Panc1 (cell line): Measurements from ENCODE around the gene TUFM. TPM values are rescaled to one million over a fixed set of nuclear protein-coding genes. Genes with fewer than 3 reads are reported as not detected.

Experiments used
- ATAC-seq: fragments of 200-7000 bp; cut with Tn5 transposase; 2 replicates; pipeline ENCODE4 v1.9.1; 2020; ENCODE audit warnings: mild to moderate bottlenecking, moderate library complexity
- Bru-seq: library from RNA; stranded (reverse); fragments of 400-500 nt; gene quantifications from one replicate; lab custom pipeline; 2021; lab: Mats Ljungman, UMichigan
- BruChase-seq, 2 experiments: library from RNA; stranded (reverse); fragments of 400-500 nt; gene quantifications; one replicate each; lab custom pipeline; 2021; lab: Mats Ljungman, UMichigan
- BruUV-seq: library from RNA; stranded (reverse); fragments of 400-500 nt; replicated peaks from 2 replicates; lab custom pipeline; 2021; lab: Mats Ljungman, UMichigan
- CTCF ChIA-PET: fragments of 300-600 bp; sonication (Branson Sonifier 250); formaldehyde crosslinking; loops from one replicate; lab custom pipeline; 2022; ENCODE audit warnings: antibody characterized with exemption; lab: Charles Lee
- POLR2A ChIA-PET: fragments of 300-600 bp; sonication (Branson Sonifier 250); formaldehyde crosslinking; loops from one replicate; lab custom pipeline; 2022; ENCODE audit warnings: antibody characterized with exemption; lab: Charles Lee
- DNase-seq: peaks from one replicate; pipeline ENCODE4 v3.0.0-alpha.2; 2010; ENCODE audit warnings: low read depth, low spot score
- H3K27ac ChIP-seq: 2 replicates; pipeline ENCODE4 v1.5.1; 2011; ENCODE audit warnings: mild to moderate bottlenecking, low read length, inconsistent platforms
- H3K27me3 ChIP-seq: fragments of 200-500 bp; sonication (Bioruptor generic); 2 replicates; pipeline ENCODE4 v1.6.0; 2014; ENCODE audit warnings: low read length, inconsistent platforms; ENCODE audit not compliant: control insufficient read depth, insufficient read depth
- H3K36me3 ChIP-seq: fragments of 200-500 bp; sonication (Bioruptor generic); 2 replicates; pipeline ENCODE4 v1.5.1; 2014; ENCODE audit warnings: inconsistent platforms, mild to moderate bottlenecking, low read length, moderate library complexity; ENCODE audit not compliant: control insufficient read depth, insufficient read depth
- H3K4me1 ChIP-seq: 2 replicates; pipeline ENCODE4 v1.5.1; 2011; ENCODE audit warnings: inconsistent platforms, mild to moderate bottlenecking, low read length, moderate library complexity; ENCODE audit not compliant: control insufficient read depth, insufficient read depth
- H3K4me3 ChIP-seq, 2 experiments: 2 replicates each; pipeline ENCODE4 v1.5.1; 2011 to 2012; ENCODE audit warnings: low read depth in 2 of 2, low read length in 2 of 2, mild to moderate bottlenecking in 2 of 2, inconsistent platforms in 1 of 2, moderate library complexity in 1 of 2
- H3K9me3 ChIP-seq: fragments of 200-500 bp; sonication (Bioruptor generic); 2 replicates; pipeline ENCODE4 v1.5.1; 2014; ENCODE audit warnings: low read depth, mild to moderate bottlenecking, inconsistent platforms, low read length, moderate library complexity; ENCODE audit not compliant: control insufficient read depth, insufficient read depth
- CTCF ChIP-seq: fragments of 450-650 bp; IDR thresholded peaks from 2 replicates; pipeline ENCODE4 v1.5.1; 2017; ENCODE audit warnings: mild to moderate bottlenecking
- POLR2AphosphoS5 ChIP-seq: IDR thresholded peaks from 2 replicates; pipeline ENCODE4 v1.6.1; 2012; ENCODE audit warnings: mild to moderate bottlenecking, low read depth, low read length, moderate library complexity
- REST ChIP-seq, 2 experiments: IDR thresholded peaks; 2 replicates each; pipeline ENCODE4 v1.6.1; 2011 to 2012; ENCODE audit warnings: low read depth in 2 of 2, control low read depth in 1 of 2, low read length in 1 of 2, mild to moderate bottlenecking in 1 of 2, moderate library complexity in 1 of 2; ENCODE audit not compliant: insufficient read depth in 1 of 2
- SIN3A ChIP-seq: IDR thresholded peaks from 2 replicates; pipeline ENCODE4 v1.6.1; 2012; ENCODE audit warnings: low read depth, mild to moderate bottlenecking, low read length, moderate library complexity, borderline replicate concordance; ENCODE audit not compliant: insufficient read depth
- TCF7L2 ChIP-seq: IDR thresholded peaks from 2 replicates; pipeline ENCODE4 v1.6.1; 2011; ENCODE audit warnings: mild to moderate bottlenecking, low read depth, low read length, inconsistent platforms
- in situ Hi-C: cut with HindIII; loops from 2 replicates; pipeline ENCODE4 v1.10.0; 2016; ENCODE audit warnings: low sequenced_read_pairs, low pct_unique_long_range_greater_than_20kb
- intact Hi-C: fragments of 100-400 bp; cut with micrococcal nuclease; formaldehyde crosslinking; loops from one replicate; pipeline ENCODE4 v1.10.0; 2022; ENCODE audit not compliant: unreplicated experiment
- long read RNA-seq: library from polyadenylated mRNA; unstranded; transcript quantifications from one replicate; pipeline ENCODE4 v2.0.0, GENCODE V29; 2021; ENCODE audit not compliant: unreplicated experiment
- polyA plus RNA-seq: library from polyadenylated mRNA; unstranded; fragments of >200 nt; gene quantifications from one replicate; pipeline ENCODE4 v1.2.1, GENCODE V29; 2012; ENCODE audit warnings: missing spikeins; ENCODE audit not compliant: insufficient read length
- total RNA-seq: library from RNA; stranded (reverse); gene quantifications from one replicate; pipeline ENCODE4 v1.2.1, GENCODE V29; 2021; ENCODE audit not compliant: unreplicated experiment

The TUFM gene
- total RNA-seq: 231 TPM
- 389 TPM for polyA plus RNA-seq
- Bru-seq, nascent RNA: percentile 86 among the genes with signal in this experiment
- percentile 93 among the genes with signal in this experiment for BruChase-seq, experiment 1, labeled RNA remaining after a 2-hour chase
- percentile 96 among the genes with signal in this experiment for BruChase-seq, experiment 2, labeled RNA remaining after a 6-hour chase
- long read RNA-seq, transcript TUFM-204 (3 exons, 814 nt): minor isoform, 5 of 461 reads
- long read RNA-seq, transcript TUFM-201 (10 exons, 2,071 nt): major isoform, 329 of 461 reads
- long read RNA-seq, partial matches to known transcripts: 72 of 461 reads
- long read RNA-seq, other reads (novel, unspliced or antisense): 55 of 461 reads

GRCh38 chr16:28846080-28846932, at the start of gene TUFM:
TUFM (minus strand) TSS chr16:28846348; CDS start chr16:28846269, 79 bp downstream.
- peak; percentile 88; the same call in 1 of the 2 replicates for TF ChIP-seq SIN3A
- 0 out of 4 replicates have a peak, but pooled peaks of 1 of the 2 experiments have one; percentile 25 for TF ChIP-seq REST (IDR thresholded peaks at IDR 0.05; ENCODE audit: insufficient read depth in 1 of 2, low read depth in 2 of 2, low read length in 1 of 2)
- peak; percentile 88; the same call in 1 of the 2 replicates for TF ChIP-seq CTCF
- TF ChIP-seq POLR2AphosphoS5: peak; percentile 89
- TF ChIP-seq TCF7L2: no peak
- BruUV-seq: no TSS peak
- ChIA-PET CTCF (interaction anchor here (0.7 to 1.1 kb wide), 2 partner anchors 45 to 99 kb away, joined by 3 read pairs; no protein-coding TSS in a partner anchor), POLR2A (interaction anchor here (0.6 kb wide), 1 partner anchor 96 kb away, joined by 3 read pairs; no protein-coding TSS in a partner anchor)
- peaks cover 6% of the 10 kb centered on the region; the same call in 1 of the 2 replicates for H3K4me1 ChIP-seq
- peak within 1 kb of the TSS; percentile 87 for H3K27ac ChIP-seq
- no peaks in the 10 kb centered on the region for H3K9me3 ChIP-seq
- H3K27me3 ChIP-seq: no peaks in the 10 kb centered on the region
- peak within 1 kb of the TSS; percentile 94 to 97 for H3K4me3 ChIP-seq
- intact Hi-C loops (loop anchor here (10.0 kb wide), 1 partner anchor 98 kb away; no protein-coding TSS in a partner anchor), in situ Hi-C loops (no loop called here)
- peak; percentile 79 for DNase-seq
- ATAC-seq: peak; percentile 98
- H3K36me3 ChIP-seq: peaks cover 3% of the 10 kb centered on the region

GRCh38 chr16:28895609-28896008, 49.5 kb upstream of the TUFM start:
- no TSS peak for BruUV-seq
- in situ Hi-C loops: no loop called here
- CTCF ChIA-PET: no interaction called here
- intact Hi-C loops: no loop called here
- Histone ChIP-seq H3K4me1 (no peaks in the 10 kb centered on the region), H3K36me3 (no peaks in the 10 kb centered on the region), H3K9me3 (no peaks in the 10 kb centered on the region), H3K27ac (no peak overlapping the region), H3K4me3 (no peak overlapping the region), H3K27me3 (no peaks in the 10 kb centered on the region)
- ATAC-seq: no peak
- TF ChIP-seq POLR2AphosphoS5: no peak
- no peak for TF ChIP-seq TCF7L2
- TF ChIP-seq CTCF: no peak
- no peak for TF ChIP-seq REST (IDR thresholded peaks at IDR 0.05; ENCODE audit: insufficient read depth in 1 of 2, low read depth in 2 of 2, low read length in 1 of 2)
- TF ChIP-seq SIN3A: no peak
- POLR2A ChIA-PET: interaction anchor here (0.5 kb wide), 1 partner anchor 9 kb away, joined by 4 read pairs; no protein-coding TSS in a partner anchor
- no peak for DNase-seq
